ENCODE data around the gene CDH6.
"Not testable (repeated sequence)": the region's sequence is repeated elsewhere in the genome, so short reads cannot be mapped to it uniquely, and the experiment has no call there.

CDH6 gene

GRCh38 chr5:31347552-31347905, 154.0 kb downstream of the CDH6 start:
- Mint-ChIP-seq H3K9me3 (no peaks in the 10 kb centered on the region), H3K36me3 (ENCODE audit: low read depth) (no peaks in the 10 kb centered on the region), H3K4me3 (no peak overlapping the region), H3K4me1 (no peaks in the 10 kb centered on the region), H3K27ac (no peak overlapping the region), H3K27me3 (ENCODE audit: low read depth) (peaks cover 8% of the 10 kb centered on the region)
- TF ChIP-seq CTCF (IDR thresholded peaks at IDR 0.05; ENCODE audit: unreplicated experiment in 3 of 3): no peak

GRCh38 chr5:31350395-31350794, 156.9 kb downstream of the CDH6 start:
- no peaks in the 10 kb centered on the region for H3K9me3 Mint-ChIP-seq
- H3K36me3 Mint-ChIP-seq (ENCODE audit: low read depth): no peaks in the 10 kb centered on the region
- peaks cover 8% of the 10 kb centered on the region for H3K27me3 Mint-ChIP-seq (ENCODE audit: low read depth)
- no peak for TF ChIP-seq CTCF (IDR thresholded peaks at IDR 0.05; ENCODE audit: unreplicated experiment in 3 of 3)
- no peak overlapping the region for H3K27ac Mint-ChIP-seq
- H3K4me3 Mint-ChIP-seq: no peak overlapping the region
- H3K4me1 Mint-ChIP-seq: no peaks in the 10 kb centered on the region

GRCh38 chr5:31355337-31355736, 161.9 kb downstream of the CDH6 start:
- Mint-ChIP-seq H3K27me3 (ENCODE audit: low read depth) (no peaks in the 10 kb centered on the region), H3K27ac (no peak overlapping the region)

GRCh38 chr5:31357038-31357437, 163.6 kb downstream of the CDH6 start:
- no peaks in the 10 kb centered on the region for H3K27me3 Mint-ChIP-seq (ENCODE audit: low read depth)
- H3K9me3 Mint-ChIP-seq: peaks cover 9% of the 10 kb centered on the region
- no peaks in the 10 kb centered on the region for H3K4me1 Mint-ChIP-seq
- H3K4me3 Mint-ChIP-seq: no peak overlapping the region
- no peaks in the 10 kb centered on the region for H3K36me3 Mint-ChIP-seq (ENCODE audit: low read depth)
- H3K27ac Mint-ChIP-seq: no peak overlapping the region
- TF ChIP-seq CTCF (IDR thresholded peaks at IDR 0.05; ENCODE audit: unreplicated experiment in 3 of 3): no peak

More at GRCh38 chr5:31355337-31355736, 161.9 kb downstream of the CDH6 start:
- H3K36me3 Mint-ChIP-seq (ENCODE audit: low read depth): no peaks in the 10 kb centered on the region
- no peak overlapping the region for H3K4me3 Mint-ChIP-seq
- TF ChIP-seq CTCF (IDR thresholded peaks at IDR 0.05; ENCODE audit: unreplicated experiment in 3 of 3): no peak
- H3K4me1 Mint-ChIP-seq: no peaks in the 10 kb centered on the region
- H3K9me3 Mint-ChIP-seq: peaks cover 9% of the 10 kb centered on the region

- Mint-ChIP-seq H3K27me3 (ENCODE audit: low read depth) (no peaks in the 10 kb centered on the region), H3K9me3 (peaks cover 11% of the 10 kb centered on the region), H3K27ac (no peak overlapping the region), H3K4me3 (no peak overlapping the region), H3K4me1 (no peaks in the 10 kb centered on the region), H3K36me3 (ENCODE audit: low read depth) (no peaks in the 10 kb centered on the region)
- TF ChIP-seq CTCF (IDR thresholded peaks at IDR 0.05; ENCODE audit: unreplicated experiment in 3 of 3): no peak
These were observed 166.4 kb downstream of the CDH6 start for GRCh38 chr5:31359839-31360238.

GRCh38 chr5:31361234-31361633, 167.7 kb downstream of the CDH6 start:
- H3K4me3 Mint-ChIP-seq: no peak overlapping the region
- TF ChIP-seq CTCF (IDR thresholded peaks at IDR 0.05; ENCODE audit: unreplicated experiment in 3 of 3): no peak
- H3K9me3 Mint-ChIP-seq: peaks cover 11% of the 10 kb centered on the region
- no peaks in the 10 kb centered on the region for H3K27me3 Mint-ChIP-seq (ENCODE audit: low read depth)
- H3K27ac Mint-ChIP-seq: no peak overlapping the region
- H3K36me3 Mint-ChIP-seq (ENCODE audit: low read depth): no peaks in the 10 kb centered on the region
- H3K4me1 Mint-ChIP-seq: no peaks in the 10 kb centered on the region

GRCh38 chr5:31361704-31362528, 168.4 kb downstream of the CDH6 start:
- not testable (repeated sequence) for H3K4me3 Mint-ChIP-seq; H3K36me3 Mint-ChIP-seq (ENCODE audit: low read depth); H3K4me1 Mint-ChIP-seq; H3K27me3 Mint-ChIP-seq (ENCODE audit: low read depth); H3K9me3 Mint-ChIP-seq; H3K27ac Mint-ChIP-seq
